HG03342 (cell line): Measurements from ENCODE around the gene JARID2.

Source experiments
- ATAC-seq: cut with Tn5 transposase; IDR thresholded peaks from one replicate; pipeline ENCODE4 v1.9.1; 2021; ENCODE audit warnings: mild to moderate bottlenecking, moderate library complexity; ENCODE audit not compliant: unreplicated experiment

Gene JARID2

DNA sequence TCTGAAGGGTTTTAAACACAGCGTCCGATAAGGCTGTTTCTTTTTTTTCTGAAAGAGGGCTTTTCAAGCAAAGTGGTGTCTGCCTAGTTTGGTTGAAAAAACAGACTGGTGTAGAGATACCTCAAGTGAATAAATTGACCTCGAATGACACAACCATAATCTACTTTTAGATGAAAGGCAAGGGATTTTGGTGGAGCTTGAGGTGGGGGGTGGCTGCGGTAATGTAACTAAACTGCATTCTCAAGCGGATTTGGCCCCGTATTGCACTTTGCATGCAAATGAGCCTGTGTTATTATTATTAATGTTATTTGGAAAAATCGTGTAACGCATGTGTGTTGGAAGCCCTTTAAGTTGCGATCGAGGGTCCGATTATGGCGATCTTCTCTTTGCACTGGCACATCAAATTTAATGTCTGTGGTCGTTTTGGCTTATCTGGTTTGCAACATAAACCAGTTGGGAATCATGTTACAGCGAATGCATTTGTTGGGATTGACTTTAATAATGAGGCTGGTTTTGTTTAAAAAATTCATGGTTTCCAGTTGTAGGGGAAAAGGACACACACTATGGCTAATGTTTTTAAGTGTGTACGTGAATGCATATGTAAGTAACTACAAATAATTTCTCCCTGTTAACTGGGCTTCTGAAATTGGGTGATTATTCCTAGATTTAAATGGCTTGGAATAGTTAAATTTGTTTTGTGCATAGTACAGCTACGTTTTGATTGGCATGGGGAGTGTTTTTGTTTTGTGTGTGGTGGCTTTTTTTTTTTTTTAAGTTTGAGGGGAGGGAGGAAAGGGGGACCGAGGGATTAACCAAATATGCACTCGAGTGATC lies 1.0 kb downstream of the JARID2 start:
- no peak for ATAC-seq

DNA sequence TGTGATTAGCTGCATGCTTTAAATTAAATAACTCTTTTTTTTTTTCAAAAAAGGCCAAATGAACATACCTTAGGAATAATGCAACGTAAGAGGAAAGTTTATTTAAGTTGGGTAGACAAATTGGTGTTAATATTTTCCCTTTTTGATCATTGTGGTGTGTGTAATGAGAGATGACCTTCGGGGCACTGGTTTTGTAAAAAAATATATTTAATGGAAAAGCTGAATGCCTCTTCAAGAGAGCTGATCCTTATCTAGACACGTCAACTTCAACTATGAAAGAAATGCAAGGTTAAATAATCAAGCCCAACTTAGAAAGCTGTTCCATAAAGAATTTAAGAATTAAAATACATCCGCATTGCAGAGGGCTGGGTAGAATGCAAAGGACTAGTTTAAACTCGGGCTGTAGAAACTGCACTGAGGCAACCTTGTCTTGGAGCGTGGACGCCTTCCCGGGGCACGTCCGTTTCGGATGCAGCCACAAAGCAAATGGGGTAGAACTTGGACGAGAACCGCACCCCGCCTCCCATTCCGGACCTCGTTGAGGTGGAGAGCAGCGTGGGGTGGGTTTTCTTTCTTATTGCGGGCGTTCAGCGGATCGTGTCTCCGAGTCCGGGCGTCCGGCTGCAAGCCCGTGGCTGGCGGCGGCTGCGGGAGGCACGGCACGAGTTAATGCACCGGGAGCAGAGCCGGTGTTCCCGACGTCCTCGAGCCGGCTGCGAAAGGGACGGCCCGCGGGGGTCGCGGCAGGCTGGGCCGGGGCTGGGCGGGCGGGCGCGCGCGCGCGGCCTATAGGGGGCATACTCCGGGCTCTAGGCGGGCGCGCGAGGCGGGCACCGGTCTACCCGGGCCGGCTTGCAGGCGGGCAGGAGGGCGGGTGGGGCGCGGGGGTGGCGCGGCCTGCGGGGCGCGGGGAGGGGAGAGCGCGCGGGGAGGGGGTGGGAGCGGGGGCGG lies 1.9 kb downstream of the JARID2 start:
- peak; percentile 9 for ATAC-seq

DNA sequence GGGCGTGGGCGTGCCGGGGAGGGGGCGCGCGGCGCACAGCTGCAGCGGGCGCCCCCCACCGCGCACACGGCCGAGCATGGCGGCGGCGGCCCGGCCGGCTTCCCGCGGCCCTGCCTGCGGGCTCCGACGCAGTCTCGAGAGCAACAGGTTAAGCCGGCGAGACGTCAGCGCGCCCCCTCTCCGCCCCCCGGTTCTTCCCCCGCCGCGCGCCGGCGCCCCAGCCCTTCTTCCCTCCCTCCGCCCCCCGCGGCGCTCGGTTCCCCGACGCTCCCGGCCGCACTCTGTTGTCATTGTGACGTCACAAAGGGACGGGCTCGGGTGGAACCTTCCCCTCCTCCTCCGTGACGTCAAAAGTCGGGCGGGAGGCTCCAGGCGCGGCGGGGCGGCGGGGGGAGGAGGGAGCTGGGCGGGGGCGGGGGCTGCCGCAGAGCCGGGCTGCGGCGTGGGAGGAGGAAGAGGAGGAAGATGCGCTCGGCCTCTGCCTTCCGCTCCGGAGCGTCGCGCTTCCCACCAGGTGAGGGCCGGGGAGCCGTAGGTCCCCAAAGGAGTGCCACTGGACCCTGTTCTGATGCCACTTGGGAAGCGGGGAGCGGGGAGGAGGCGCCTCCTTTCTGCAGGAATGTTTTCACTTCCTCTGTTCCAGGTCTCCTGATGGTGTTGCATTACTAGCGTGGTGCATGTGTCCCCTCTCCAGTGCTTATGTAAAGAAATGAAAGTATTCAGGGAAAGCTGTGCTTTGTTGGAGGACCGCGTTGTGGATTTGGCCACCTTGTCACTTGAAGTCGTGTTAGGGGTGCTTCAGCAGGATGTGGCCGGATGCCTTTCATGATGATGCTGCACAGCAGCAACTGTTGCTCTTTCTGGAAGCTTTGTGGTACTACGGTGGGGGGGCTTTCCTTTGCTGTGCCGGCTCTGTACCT lies 2.8 kb downstream of the JARID2 start:
- ATAC-seq = peak; percentile 36

DNA sequence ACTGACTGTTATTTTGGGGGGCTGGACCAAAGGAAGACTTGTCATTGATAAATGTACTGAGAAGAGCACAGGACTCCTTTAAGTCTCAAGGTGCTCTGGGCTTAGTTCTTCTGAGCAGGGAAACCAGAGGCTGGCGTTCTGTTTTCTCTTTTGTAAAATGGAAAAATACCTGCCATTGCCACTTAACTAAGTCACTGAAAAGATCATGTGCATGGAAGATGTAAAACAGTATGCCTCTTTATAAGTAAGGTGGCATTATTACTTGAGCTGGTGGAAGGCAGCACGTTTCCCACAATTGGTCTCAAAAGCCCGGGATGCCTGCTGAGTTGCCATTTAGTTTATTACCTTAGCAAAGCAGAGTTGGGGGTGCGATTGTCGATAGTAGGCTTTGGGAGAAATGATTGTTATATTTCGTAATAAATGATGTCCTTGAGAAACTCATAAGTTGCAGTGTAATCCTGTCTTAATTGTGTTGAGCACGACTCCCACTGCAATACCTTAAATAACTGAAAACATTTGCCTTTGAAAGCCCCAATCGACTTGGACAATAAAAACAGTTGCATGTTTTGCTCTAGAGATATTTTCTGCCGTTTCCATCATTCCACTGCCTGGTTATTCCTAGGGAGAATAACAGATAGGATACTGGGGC lies 3.6 kb downstream of the JARID2 start:
- ATAC-seq = no peak

DNA sequence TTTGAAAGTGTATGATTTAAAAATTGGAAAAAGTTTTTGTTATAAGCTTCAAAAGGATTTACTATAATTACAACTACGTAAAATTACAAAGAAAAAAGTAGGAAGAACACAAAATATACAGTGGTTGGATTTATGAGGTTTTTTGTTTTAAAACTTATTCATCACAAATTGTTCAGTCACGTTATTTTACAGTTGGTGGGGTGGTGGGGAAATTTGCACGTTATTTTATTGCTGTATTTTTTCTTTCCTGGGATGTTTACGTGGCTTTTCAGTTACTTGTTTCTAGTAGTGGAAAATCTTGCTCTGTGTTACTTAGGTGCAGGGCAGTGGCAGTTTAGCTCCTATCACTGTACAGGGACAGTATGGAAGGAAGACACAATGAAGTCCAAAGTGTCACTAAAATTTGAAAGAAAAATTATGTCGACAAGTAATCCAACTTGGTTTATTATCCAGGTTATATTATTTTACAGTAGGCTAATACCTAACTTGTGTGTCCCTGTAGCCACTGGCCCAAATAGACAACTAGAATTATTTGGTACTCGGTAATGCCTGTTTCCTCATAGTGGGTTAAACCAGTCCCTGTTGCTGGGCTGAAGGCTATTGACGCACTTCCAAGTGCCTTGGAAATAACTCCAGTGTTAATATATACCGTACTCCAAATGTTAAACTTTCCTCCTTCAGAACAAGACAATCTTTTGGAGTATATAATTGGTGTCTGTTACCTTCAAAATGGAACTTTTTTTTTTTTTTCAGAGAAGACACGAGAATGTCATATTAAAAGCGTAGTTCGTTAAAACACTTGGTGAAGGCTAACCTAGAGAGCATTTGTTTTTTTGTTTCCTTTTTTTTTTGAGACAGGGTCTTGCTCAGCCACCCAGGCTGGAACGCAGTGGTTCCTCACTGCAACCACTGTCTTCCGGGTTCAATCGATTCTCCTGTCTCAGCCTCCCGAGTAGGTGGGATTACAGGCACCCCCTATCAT lies 4.6 kb downstream of the JARID2 start:
- no peak for ATAC-seq

DNA sequence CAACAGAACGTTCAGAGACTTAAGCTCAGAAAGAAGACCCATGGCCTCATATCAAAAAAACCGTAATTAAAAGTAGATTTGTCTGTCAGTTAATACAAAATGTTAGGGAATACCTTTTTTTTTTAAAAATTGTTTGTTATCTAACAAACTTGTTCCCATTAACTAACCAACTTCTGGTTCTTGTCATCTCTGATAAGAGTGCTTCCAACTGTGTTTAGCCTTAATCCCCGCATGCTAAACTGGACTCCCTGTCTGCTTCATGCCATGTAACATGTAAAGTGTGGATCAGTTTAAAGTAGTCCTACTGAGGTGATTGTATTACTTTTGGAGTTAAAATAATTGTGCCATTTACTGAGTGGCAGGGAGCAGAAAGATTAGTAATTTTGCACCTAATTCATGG lies 6.3 kb downstream of the JARID2 start:
- ATAC-seq = no peak

DNA sequence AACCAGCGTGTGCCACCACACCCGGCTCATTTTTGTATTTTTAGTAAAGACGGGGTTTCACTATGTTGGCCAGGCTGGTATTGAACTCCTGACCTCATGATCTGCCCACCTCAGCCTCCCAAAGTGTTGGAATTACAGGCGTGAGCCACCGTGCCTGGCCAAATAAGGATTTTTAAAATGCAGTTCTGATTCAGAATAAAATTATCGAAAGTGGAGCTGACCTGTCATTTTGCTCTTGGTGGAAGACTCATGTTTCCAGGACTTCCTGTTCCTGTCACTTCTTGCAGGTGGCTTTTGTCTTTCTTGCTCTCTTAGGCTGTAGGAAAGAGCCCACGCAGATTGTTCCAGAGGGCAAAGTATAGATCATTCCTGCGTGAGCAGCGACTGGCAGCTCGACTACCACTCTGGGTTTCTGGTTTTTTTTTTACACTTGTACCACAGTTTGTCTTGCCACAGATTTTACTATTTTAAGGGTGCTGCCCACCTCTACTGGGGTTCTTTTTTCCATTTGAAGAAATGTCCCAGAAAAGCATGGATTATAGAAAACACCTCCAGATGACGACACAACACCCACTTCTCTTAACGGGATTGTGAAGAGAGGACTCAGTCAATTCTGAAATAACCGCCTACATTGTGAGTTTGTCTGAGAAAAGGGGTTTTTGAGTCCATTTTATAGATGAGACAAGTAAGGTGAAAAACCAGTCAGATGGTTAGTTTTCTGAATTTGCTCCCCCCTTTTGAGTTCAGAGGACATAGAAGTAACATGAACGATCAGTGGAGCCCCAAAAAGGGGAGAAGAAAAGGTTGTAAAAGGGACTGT lies 7.5 kb downstream of the JARID2 start:
- ATAC-seq = no peak

DNA sequence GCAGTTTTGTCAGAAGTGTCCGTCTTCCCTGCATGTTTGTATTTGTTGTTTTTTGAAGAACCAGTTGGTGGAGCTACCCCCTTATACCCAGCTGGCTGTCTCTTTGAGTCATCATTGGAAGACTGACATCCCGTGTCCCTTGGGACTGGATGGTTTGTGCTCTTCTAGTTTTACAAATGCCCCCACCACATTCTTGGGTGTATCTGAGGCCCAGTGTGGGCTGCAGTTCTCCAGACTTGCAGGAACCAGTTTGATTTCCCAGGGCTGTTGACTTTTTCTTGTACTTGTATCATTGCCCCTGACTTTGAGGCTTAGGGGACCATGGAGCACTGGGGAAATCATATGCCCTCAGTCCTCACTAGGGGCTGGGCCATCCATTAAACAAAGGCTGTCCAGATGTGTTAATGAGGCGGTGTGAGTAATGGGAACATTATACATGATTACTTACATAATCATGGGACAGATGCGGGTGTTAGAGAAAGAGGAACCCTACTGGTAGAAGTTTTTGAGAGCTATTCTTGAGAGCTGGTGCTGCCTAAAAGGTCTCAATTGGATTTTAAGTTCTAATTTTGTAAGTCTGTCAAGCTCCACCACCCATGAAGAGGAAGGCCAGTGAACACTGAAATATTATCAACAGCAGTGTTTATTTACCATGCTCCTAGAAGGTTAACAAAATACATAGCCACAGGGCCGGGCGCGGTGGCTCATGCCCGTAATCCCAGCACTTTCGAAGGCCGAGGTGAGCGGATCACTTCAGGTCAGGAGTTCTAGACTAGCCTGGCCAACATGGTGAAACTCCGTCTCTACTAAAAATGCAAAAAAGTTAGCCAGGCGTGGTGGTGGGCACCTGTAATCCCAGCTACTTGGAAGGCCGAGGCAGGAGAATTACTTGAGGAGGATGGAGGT lies 8.5 kb downstream of the JARID2 start:
- ATAC-seq = peak; percentile 40

DNA sequence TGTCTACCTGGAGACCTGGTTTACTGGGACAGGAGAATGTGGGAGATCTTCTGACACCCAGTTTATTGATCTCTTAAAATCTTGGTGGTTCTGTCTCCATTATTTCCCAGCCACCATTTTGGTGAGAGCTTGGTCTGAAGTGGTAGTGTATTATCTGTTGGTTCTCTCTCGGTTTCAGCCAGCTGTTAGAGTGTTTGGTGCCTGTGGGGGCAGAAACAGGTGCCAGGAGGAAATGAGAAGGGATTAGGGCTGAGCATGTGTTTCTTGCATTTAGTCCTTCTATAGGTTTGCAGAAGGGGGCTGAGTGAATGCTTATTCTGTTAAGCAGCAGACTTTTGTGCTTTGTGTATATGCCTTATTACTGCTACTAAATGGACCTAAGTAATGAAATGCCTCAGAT lies 9.6 kb downstream of the JARID2 start:
- peak; percentile 58 for ATAC-seq

DNA sequence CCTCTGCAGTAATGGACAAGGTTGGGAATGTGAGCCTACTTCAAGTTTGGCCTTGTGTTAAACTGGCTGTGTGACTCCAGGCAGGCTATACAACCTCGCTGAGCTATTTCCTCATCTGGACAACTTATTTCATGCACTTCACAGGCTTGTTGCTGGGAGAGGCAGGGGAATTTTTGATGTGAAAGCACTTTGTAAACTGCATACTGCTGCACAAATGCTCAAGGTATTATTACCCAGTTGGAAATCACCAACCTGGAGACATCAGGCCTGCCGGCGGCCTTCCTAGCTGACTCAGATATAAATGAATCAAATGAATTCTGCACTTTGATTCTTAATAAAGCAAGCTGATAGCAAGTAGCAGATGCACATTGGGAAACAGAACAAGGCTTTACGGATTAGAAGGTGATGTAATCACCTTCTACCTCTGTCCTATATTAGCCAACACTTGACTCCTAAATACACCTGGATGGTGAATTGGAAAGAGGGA lies 10.1 kb downstream of the JARID2 start:
- ATAC-seq = no peak

DNA sequence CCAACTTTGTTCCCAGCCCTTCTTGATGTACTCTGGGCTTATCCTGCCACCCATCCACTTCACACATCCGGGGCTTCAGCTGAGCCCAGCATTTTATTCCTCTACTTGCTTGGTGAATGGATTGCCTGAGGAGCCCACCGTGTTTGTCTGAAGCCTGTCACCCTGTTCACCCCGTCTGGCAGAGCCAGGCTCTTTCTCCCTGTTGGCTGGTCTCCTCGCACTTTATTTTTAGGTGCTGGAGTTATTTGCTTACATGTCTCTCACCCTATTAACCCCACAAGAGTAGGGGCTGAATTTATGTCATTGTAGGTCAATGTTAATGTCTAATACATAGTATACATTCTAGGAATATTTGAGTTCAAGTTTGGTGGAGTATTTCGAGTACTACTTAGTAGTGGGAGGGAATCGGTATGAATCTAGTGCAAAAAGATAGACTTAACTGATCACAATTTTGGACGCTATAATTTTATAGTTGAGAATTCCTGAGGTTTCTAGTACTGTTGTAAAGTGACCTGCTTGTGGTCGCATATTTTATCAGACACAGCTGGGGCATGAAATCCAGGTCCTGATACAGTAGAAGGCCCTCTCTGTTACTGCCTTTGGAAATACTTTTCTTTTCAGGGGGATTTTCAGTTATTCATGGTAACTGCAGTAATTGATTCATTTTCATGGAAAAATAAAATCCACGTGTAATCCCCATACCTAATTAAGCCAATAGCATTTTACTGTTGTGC lies 10.8 kb downstream of the JARID2 start:
- ATAC-seq = no peak

DNA sequence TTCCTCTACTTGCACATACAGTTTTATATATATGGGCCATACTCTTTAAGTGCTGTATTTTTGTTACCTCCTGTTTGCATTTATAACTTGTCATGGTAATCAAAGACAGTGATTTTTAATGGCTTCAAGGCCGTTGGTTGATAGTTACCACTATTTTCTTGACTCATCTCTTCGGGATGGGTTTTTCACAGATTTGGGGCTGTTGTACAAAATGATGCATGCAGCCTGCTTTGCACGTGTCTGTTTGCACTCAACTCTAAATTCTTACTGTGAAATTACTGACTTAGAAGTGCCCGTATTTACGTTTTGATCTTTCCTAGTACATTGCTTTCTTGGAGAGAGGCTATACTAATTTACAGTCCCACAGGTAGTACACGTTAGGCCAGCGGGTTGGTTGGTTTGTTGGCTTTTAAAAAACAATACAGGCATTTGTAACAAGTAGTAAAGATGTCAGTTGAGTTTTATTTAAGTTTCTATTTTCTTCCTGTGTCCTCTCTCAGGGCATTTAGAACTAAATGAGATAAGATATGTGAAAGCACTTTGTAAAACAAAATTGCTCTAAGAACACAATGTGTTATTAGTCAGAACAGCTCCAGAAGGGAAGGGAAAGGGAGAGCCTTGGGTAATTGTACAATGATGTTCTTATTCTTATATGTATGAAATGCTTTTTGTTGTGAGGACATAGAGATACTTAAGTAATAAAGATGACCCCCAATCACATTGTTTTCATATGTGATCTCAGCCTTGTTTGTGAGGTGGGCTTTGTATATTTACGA lies 11.7 kb downstream of the JARID2 start:
- ATAC-seq = no peak

DNA sequence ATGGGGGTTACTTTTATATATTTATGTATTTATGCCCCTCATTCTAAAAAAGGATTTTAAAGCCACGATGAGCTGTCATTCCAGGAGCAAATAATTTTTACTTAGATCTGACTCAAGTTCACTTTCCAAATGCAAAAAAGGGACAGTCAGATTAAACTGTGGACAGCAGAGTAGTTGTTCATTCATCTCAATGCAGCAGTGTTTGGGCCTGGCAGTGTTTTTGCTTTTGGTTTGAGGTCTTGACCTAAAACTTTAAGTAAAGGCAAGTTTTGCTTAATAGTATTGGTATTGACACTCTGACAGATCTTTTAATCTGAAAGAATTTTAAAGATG lies 13.9 kb downstream of the JARID2 start:
- ATAC-seq = no peak

DNA sequence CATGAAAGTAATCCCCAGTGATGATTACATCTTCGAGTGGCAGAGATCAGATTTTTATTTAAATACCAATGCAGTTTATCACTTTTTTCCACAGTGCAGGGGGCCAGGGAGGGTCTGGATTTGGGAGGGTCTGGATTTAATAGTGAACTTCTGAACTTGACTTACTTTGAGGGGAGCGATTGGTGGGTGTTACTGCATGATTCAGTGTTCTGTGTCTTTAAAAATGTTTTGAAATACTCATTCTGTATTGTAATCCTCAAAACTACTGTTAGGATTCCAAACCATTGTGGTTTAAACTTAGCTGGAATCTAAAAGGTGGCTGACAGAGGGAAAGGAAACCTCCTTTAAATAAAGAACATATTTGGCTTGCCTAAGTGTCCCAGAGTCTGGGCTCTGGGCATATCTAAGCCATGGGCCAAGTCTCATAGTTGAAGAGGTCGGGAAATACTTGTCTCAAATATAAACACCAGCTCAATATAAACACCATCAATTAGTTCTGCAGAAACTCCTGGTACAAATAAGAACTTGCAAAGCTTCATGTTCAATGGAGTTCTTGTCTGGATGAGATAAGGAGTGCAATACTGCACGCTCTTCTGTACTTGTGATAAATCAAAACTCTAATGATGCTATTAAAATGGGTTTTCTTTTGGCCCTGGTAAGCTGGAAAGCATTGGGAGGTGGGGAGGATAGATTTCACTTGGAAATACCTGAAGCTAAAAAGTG lies 14.4 kb downstream of the JARID2 start:
- ATAC-seq = no peak

DNA sequence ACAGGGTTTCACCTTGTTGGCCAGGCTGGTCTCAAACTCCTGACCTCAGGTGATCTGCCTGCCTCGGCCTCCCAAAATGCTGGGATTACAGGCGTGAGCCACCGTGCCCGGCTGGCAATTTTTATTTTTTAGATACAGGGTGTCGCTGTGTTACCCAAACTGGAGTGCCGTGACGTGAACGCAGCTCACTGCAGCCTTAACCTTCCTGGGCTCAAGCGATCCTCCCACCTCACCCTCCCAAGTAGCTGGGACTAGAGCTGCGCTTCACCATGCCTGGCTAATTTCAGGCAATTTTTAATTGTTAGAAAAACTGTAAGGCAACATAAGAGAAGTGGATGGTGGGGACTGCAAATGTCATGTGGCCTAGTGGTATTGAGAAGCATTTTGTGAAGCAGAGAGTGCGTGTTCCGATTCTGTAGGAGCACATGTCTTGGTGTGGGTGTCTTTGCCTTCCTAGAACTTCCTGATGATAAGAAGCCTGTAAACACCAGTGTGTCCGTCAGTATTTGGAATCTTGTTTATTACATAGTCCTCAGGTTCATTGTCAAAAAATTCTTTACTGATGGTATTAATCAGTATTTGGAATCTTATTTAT lies 18.0 kb downstream of the JARID2 start:
- ATAC-seq = no peak
